Spleen (tissue), 11 donors: Measurements from ENCODE around the gene PCED1B. TPM values are rescaled to one million over a fixed set of nuclear protein-coding genes. Genes with fewer than 3 reads are reported as not detected.

ENCODE experiments used
- DNase-seq: peaks from one replicate; pipeline ENCODE4 v3.0.0-alpha.2; 2020
- H3K27ac ChIP-seq, 8 donors: fragments of 200-600 bp; sonication (generic) in 7 of 8; 1 replicate in 4 of 8; 2 replicates in 4 of 8; pipeline versions ENCODE4 v1.5.0 to v1.8.0; 2016 to 2021; ENCODE audit warnings: inconsistent platforms in 4 of 8, mild to moderate bottlenecking in 4 of 8, moderate library complexity in 1 of 8
- H3K27me3 ChIP-seq, 7 donors: fragments of 200-600 bp; sonication (generic) in 6 of 7; replicated peaks in 1 of 7; 1 replicate in 4 of 7; 2 replicates in 3 of 7; pipeline versions ENCODE4 v1.5.0 to v1.8.0; 2016 to 2021; ENCODE audit warnings: inconsistent platforms in 3 of 7, mild to moderate bottlenecking in 1 of 7
- H3K36me3 ChIP-seq, 6 donors: fragments of 200-600 bp; sonication (generic) in 5 of 6; 1 replicate in 4 of 6; 2 replicates in 2 of 6; pipeline versions ENCODE4 v1.5.0 to v1.8.0; 2016 to 2021; ENCODE audit warnings: inconsistent platforms in 2 of 6
- H3K4me1 ChIP-seq, 6 donors: fragments of 200-600 bp; sonication (generic) in 5 of 6; 1 replicate in 3 of 6; 2 replicates in 3 of 6; pipeline versions ENCODE4 v1.5.0 to v1.8.0; 2016 to 2021; ENCODE audit warnings: inconsistent platforms in 3 of 6
- H3K4me3 ChIP-seq, 8 donors: fragments of 200-600 bp; sonication (generic) in 7 of 8; 1 replicate in 4 of 8; 2 replicates in 4 of 8; pipeline versions ENCODE4 v1.5.0 to v1.8.0; 2016 to 2021; ENCODE audit warnings: inconsistent platforms in 4 of 8, mild to moderate bottlenecking in 4 of 8, moderate library complexity in 2 of 8
- H3K9me3 ChIP-seq, 8 donors: fragments of 200-600 bp; sonication (generic) in 7 of 8; 1 replicate in 4 of 8; 2 replicates in 4 of 8; pipeline versions ENCODE4 v1.5.0 to v1.8.0; 2016 to 2021; ENCODE audit warnings: inconsistent platforms in 4 of 8
- POLR2A ChIP-seq, 3 donors: fragments of 450-650 bp; IDR thresholded peaks; one replicate each; pipeline ENCODE4 v1.5.1; 2017; ENCODE audit warnings: antibody characterized with exemption in 3 of 3, mild to moderate bottlenecking in 1 of 3
- POLR2AphosphoS5 ChIP-seq, 3 donors: sonication (generic); formaldehyde crosslinking; IDR thresholded peaks; one replicate each; pipeline ENCODE4 v1.5.1; 2017; ENCODE audit warnings: antibody characterized with exemption in 3 of 3
- WGBS, 5 donors: extraction: QIAGEN DNeasy Blood & Tissue Kit in 3 of 5; methylation state at CpG; one replicate each; pipeline versions ENCODE4 v1.1.5 to v1.1.7; 2013 to 2018; 5-methylcytosine and 5-hydroxymethylcytosine counted together
- intact Hi-C: fragments of 100-400 bp; cut with DNase I; formaldehyde crosslinking; loops from one replicate; pipeline ENCODE4 v1.15.0; 2023; ENCODE audit warnings: low total_unique reads
- polyA plus RNA-seq, 3 donors: library from polyadenylated mRNA; stranded (reverse); fragments of 200-250 nt; gene quantifications; one replicate each; pipeline ENCODE4 v1.2.1, GENCODE V29; 2013
- total RNA-seq, 7 donors: library from RNA; depleted of rRNA in 3 of 7; stranded (reverse); fragments of >200 nt in 3 of 7; fragmentation: NEBNext Ultra II Directional in 4 of 7; extraction: Animal tissue kit (Norgen Biotek cat#: 25700) in 4 of 7; gene quantifications; one replicate each; pipeline versions ENCODE4 v1.1.0 to v1.2.1, GENCODE V29; 2016 to 2021
- TF ChIP-seq, protein P1 (sequence below), 11 experiments: fragments of 200-600 bp in 7 of 11; fragments of 450-650 bp in 4 of 11; sonication (generic) in 4 of 11; IDR thresholded peaks in 8 of 11; conservative IDR thresholded peaks in 3 of 11; 1 replicate in 7 of 11; 2 replicates in 4 of 11; pipeline versions ENCODE4 v1.4.0 to v1.8.0; 2016 to 2021; ENCODE audit warnings: antibody characterized with exemption in 11 of 11, inconsistent platforms in 4 of 11, mild to moderate bottlenecking in 1 of 11
- donor health status: healthy with polysubstance abuse.
- donor health status: DM: no; HTN: no; CAD: no; lungs with moderate emphysema.
- donor health status: DM: no; HTN: no; CAD: no.
- donor health status: Bipolar disorder and iron deficiency.
- donor health status: healthy.
- donor health status: DM: no; HTN: no; CAD: no.
- donor health status: DM: yes; HTN: yes; CAD: no.

The PCED1B gene
- total and polyA plus RNA-seq, 10 donors, result 15.3 to 34.5 (median 24.4) TPM

DNA sequence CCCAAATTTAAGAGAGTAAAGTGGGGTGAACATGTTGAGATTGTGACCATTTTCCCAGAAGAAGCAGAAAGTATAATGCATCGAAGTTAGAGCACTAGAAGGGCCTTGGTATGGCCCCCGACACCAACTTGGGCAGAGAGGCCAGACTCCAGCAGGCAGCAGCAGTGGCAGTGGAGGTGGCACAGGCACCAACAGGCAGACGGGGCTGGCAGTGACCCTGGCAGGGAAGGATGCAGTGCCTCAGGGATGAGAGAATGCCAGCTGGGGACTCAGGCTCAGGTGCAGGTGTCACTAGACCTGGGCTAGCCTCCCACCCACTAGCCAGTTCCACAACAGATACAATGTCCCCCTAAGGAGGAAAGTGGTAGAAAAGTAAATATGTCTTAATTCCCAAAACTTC lies 28.0 kb downstream of the PCED1B start:
- WGBS, 5 donors, result 86 to 100% (median 89%) methylated on average over 3 of the region's 3 CpGs
- intact Hi-C loops, result no loop called here
- TF ChIP-seq, protein P1, sequence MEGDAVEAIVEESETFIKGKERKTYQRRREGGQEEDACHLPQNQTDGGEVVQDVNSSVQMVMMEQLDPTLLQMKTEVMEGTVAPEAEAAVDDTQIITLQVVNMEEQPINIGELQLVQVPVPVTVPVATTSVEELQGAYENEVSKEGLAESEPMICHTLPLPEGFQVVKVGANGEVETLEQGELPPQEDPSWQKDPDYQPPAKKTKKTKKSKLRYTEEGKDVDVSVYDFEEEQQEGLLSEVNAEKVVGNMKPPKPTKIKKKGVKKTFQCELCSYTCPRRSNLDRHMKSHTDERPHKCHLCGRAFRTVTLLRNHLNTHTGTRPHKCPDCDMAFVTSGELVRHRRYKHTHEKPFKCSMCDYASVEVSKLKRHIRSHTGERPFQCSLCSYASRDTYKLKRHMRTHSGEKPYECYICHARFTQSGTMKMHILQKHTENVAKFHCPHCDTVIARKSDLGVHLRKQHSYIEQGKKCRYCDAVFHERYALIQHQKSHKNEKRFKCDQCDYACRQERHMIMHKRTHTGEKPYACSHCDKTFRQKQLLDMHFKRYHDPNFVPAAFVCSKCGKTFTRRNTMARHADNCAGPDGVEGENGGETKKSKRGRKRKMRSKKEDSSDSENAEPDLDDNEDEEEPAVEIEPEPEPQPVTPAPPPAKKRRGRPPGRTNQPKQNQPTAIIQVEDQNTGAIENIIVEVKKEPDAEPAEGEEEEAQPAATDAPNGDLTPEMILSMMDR (IDR thresholded peaks at IDR 0.05 in 8 of 11, conservative IDR thresholded peaks at IDR 0.05 in 3 of 11), result no peak
- TF ChIP-seq POLR2AphosphoS5 (IDR thresholded peaks at IDR 0.05), result no peak
- no peak for TF ChIP-seq POLR2A (IDR thresholded peaks at IDR 0.05)

DNA sequence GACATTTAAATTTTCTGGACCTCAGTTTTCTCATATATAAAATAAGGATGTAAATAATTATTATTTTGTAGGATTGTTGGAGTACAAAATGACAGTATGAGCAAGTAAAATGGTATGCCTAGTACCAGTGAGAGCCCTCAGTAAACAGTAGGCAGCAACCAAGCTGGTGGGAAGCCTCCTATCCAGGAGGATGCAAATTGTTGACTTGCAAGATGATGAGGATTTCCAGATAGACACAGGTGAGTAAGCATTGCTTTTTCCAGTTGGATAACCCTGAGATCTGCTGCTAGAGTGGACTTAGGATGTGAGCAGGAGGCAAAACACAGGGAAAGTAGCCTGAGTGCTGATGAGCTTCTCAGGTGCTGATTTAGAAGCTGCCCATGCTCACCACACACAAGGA lies 28.5 kb downstream of the PCED1B start:
- no peaks in the 10 kb centered on the region for H3K9me3 ChIP-seq
- H3K27me3 ChIP-seq, result no peaks in the 10 kb centered on the region
- H3K4me1 ChIP-seq, result peaks cover 0 to 13% (median 6%) of the 10 kb centered on the region in 6 donors
- H3K27ac ChIP-seq, result no peak overlapping the region
- intact Hi-C loops, result no loop called here
- peaks cover 0 to 39% (median 0%) of the 10 kb centered on the region in 6 donors for H3K36me3 ChIP-seq
- TF ChIP-seq POLR2AphosphoS5 (IDR thresholded peaks at IDR 0.05) (no peak), POLR2A (IDR thresholded peaks at IDR 0.05) (no peak)
- TF ChIP-seq, protein P1 (IDR thresholded peaks at IDR 0.05 in 8 of 11, conservative IDR thresholded peaks at IDR 0.05 in 3 of 11), result no peak
- H3K4me3 ChIP-seq, result no peak overlapping the region
- no peak for DNase-seq

More for the DNA sequence above, 28.0 kb downstream of the PCED1B start:
- Histone ChIP-seq H3K27me3 (no peaks in the 10 kb centered on the region), H3K9me3 (no peaks in the 10 kb centered on the region), H3K4me3 (no peak overlapping the region), H3K27ac (no peak overlapping the region), H3K36me3 (peaks cover 0 to 39% (median 0%) of the 10 kb centered on the region in 6 donors), H3K4me1 (peaks cover 0 to 9% (median 2%) of the 10 kb centered on the region in 6 donors)
- DNase-seq, result no peak

DNA sequence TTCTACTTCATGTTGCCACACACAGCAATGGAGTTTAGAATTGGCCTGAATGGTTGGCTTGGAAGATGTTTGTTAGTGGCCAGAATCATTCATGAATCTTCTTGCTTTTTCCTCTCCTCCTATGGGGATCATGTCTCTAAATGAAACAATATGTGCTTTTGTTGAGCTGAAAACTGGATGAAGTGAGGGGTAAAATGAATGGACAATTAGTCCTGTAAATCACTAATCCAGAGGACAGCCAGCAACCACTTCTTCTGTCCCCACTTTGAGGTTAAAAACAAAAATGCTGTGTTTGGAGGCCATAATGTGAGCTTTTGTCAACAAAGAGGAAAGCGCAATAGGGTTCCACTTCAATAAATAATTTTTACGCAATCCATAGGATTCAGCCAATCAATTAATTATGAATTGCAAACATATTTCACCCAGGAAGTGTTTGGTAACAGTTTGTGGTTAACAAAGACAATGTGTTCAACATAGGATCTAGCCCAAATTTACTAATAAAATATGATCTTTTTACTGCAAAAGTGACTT lies 30.7 kb downstream of the PCED1B start:
- TF ChIP-seq POLR2A (IDR thresholded peaks at IDR 0.05), result no peak
- TF ChIP-seq POLR2AphosphoS5 (IDR thresholded peaks at IDR 0.05), result no peak
- TF ChIP-seq, protein P1 (IDR thresholded peaks at IDR 0.05 in 8 of 11, conservative IDR thresholded peaks at IDR 0.05 in 3 of 11), result no peak
- 91 to 100% (median 95%) methylated on average over 2 of the region's 2 CpGs for WGBS, 5 donors
- Histone ChIP-seq H3K4me1 (peaks cover 0 to 16% (median 8%) of the 10 kb centered on the region in 6 donors), H3K36me3 (peaks cover 0 to 28% (median 0%) of the 10 kb centered on the region in 6 donors), H3K27ac (no peak overlapping the region), H3K9me3 (no peaks in the 10 kb centered on the region), H3K4me3 (no peak overlapping the region), H3K27me3 (no peaks in the 10 kb centered on the region)
- no peak for DNase-seq
- intact Hi-C loops, result no loop called here

DNA sequence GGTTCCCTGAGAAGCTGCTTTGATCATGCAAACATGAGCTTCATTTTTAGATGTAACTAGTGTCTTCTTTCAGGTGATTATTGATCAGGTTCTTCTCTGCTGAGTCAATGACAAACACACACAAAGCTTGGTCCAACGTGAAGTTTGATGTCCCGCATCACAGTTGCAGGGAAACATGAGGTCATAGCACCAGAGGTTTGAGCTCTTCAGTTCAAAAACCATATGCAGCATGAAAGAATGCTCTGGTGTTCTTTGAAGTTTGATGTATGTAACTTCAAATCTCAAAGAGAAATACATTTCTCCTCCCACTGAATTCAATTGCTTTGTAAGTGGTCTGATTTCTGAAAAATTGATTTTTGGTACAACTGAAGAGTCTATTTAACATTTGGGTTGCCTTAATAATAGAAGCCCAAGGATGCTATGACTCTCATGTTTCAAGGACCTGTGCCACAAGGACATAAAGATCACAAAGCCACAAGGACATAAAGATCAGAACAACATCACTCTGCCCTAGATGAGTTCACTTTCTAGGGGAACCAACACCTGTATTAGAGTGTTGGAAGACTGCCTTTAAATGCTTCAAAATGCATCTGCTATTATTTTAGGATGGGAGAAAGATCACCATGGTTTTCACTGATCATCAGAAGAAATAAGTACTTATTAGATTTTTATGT lies 31.4 kb downstream of the PCED1B start:
- H3K4me3 ChIP-seq, result no peak overlapping the region
- intact Hi-C loops, result no loop called here
- TF ChIP-seq POLR2AphosphoS5 (IDR thresholded peaks at IDR 0.05), result no peak
- TF ChIP-seq, protein P1 (IDR thresholded peaks at IDR 0.05 in 8 of 11, conservative IDR thresholded peaks at IDR 0.05 in 3 of 11), result no peak
- TF ChIP-seq POLR2A (IDR thresholded peaks at IDR 0.05), result no peak
- no peaks in the 10 kb centered on the region for H3K9me3 ChIP-seq
- no peak for DNase-seq
- H3K27me3 ChIP-seq, result no peaks in the 10 kb centered on the region
- H3K4me1 ChIP-seq, result peaks cover 0 to 16% (median 8%) of the 10 kb centered on the region in 6 donors
- 74 to 96% (median 88%) methylated on average over 2 of the region's 2 CpGs for WGBS, 5 donors
- peaks cover 0 to 24% (median 0%) of the 10 kb centered on the region in 6 donors for H3K36me3 ChIP-seq
- H3K27ac ChIP-seq, result no peak overlapping the region
